OCI-LY3 (cell line): ENCODE results near the gene BMERB1.
"Not testable (repeated sequence)": the region's sequence is repeated elsewhere in the genome, so short reads cannot be mapped to it uniquely, and the experiment has no call there.

Experiments
- H2AFZ ChIP-seq: fragments of 200-600, 300-600 bp; shearing (Covaris generic); 2 replicates; pipeline ENCODE4 v1.6.0; 2014; ENCODE audit warnings: antibody characterized with exemption, low read depth, low read length
- H3K27ac ChIP-seq: fragments of 200-600, 300-600 bp; sonication (generic); 2 replicates; pipeline ENCODE4 v1.5.1; 2014; ENCODE audit warnings: mild to moderate bottlenecking, low read length, moderate library complexity, mixed read lengths
- H3K27me3 ChIP-seq: fragments of 200-600, 300-600 bp; sonication (generic); 2 replicates; pipeline ENCODE4 v1.6.1; 2014; ENCODE audit warnings: low read depth, low read length, mixed read lengths
- H3K36me3 ChIP-seq: fragments of 200-600, 300-600 bp; sonication (generic); replicated peaks from 2 replicates; pipeline ENCODE3; 2014; ENCODE audit warnings: low read depth, low read length, mixed read lengths
- H3K4me1 ChIP-seq: fragments of 300-600, 200-600 bp; sonication (generic); 2 replicates; pipeline ENCODE4 v1.6.1; 2014; ENCODE audit warnings: low read length, mixed read lengths
- H3K4me2 ChIP-seq: fragments of 200-600, 300-600 bp; sonication (generic); 2 replicates; pipeline ENCODE4 v1.6.1; 2014; ENCODE audit warnings: low read length, mixed read lengths
- H3K4me3 ChIP-seq: fragments of 300-600, 200-600 bp; sonication (generic); 2 replicates; pipeline ENCODE4 v1.5.1; 2014; ENCODE audit warnings: antibody characterized with exemption, mild to moderate bottlenecking, low read length, moderate library complexity
- H3K79me2 ChIP-seq: fragments of 300-600, 200-600 bp; shearing (Covaris generic); 2 replicates; pipeline ENCODE4 v1.6.1; 2014; ENCODE audit warnings: mild to moderate bottlenecking, low read length, mixed read lengths
- H3K9ac ChIP-seq: fragments of 300-600, 200-600 bp; shearing (Covaris generic); 2 replicates; pipeline ENCODE4 v1.6.0; 2014; ENCODE audit warnings: mild to moderate bottlenecking, low read length, moderate library complexity
- H3K9me3 ChIP-seq: fragments of 200-600, 300-600 bp; shearing (Covaris generic); 2 replicates; pipeline ENCODE4 v1.6.1; 2014; ENCODE audit warnings: low read length, mixed read lengths; ENCODE audit not compliant: insufficient read depth
- H4K20me1 ChIP-seq: fragments of 200-600, 300-600 bp; sonication (generic); 2 replicates; pipeline ENCODE4 v1.6.1; 2016; ENCODE audit warnings: low read length, mixed read lengths; ENCODE audit not compliant: insufficient read depth
- EZH2phosphoT487 ChIP-seq: fragments of 200-600 bp; shearing (Covaris generic); IDR thresholded peaks from 2 replicates; pipeline ENCODE4 v1.6.1; 2018; ENCODE audit warnings: antibody characterized with exemption, mixed run types, low read depth
- TF ChIP-seq, protein P1 (sequence below): fragments of 200-600, 300-600 bp; sonication (generic); IDR thresholded peaks from 2 replicates; pipeline ENCODE4 v1.5.1; 2014; ENCODE audit warnings: antibody characterized with exemption, low read length, low read depth

The BMERB1 gene

DNA sequence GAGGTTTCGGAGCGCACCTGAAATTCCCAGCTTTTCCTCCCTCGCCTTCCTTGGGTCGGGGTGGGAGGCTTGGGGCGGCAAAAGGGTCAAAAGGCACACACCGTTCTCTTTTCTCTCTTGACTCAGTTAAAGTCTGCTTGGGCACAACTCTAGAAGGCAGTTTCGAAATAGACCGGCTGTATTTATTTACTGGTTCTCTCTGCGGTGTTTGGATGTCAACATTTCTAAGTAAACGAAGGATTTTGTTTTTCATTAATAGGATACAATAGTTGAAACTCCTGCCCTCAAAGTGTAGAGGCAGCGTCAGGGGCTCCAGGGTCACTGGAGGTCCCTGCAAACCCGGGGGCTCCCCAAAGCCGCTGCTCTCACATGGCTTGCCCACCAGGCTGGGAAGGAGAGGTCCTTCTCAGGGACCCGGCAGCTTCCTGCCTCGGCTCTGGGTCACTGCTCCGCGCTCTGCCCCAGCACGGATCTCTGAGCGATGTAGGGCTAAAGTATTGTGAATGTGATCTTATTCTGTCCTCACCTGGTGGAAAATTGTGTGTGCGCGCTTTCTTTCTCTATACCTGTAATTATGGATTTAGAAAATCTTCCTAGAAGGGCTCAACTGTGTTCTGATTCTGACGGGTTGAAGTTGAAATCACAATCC is 952 bp downstream of the BMERB1 start:
- Histone ChIP-seq H3K4me3 (no peak overlapping the region), H3K4me2 (no peak overlapping the region), H3K9ac (no peak overlapping the region), H3K27ac (no peak overlapping the region), H3K4me1 (no peaks in the 10 kb centered on the region), H4K20me1 (no peaks in the 10 kb centered on the region), H3K9me3 (no peaks in the 10 kb centered on the region), H3K36me3 (no peaks in the 10 kb centered on the region), H3K79me2 (no peaks in the 10 kb centered on the region), H3K27me3 (no peaks in the 10 kb centered on the region), H2AFZ (no peak overlapping the region)
- TF ChIP-seq, protein P1, sequence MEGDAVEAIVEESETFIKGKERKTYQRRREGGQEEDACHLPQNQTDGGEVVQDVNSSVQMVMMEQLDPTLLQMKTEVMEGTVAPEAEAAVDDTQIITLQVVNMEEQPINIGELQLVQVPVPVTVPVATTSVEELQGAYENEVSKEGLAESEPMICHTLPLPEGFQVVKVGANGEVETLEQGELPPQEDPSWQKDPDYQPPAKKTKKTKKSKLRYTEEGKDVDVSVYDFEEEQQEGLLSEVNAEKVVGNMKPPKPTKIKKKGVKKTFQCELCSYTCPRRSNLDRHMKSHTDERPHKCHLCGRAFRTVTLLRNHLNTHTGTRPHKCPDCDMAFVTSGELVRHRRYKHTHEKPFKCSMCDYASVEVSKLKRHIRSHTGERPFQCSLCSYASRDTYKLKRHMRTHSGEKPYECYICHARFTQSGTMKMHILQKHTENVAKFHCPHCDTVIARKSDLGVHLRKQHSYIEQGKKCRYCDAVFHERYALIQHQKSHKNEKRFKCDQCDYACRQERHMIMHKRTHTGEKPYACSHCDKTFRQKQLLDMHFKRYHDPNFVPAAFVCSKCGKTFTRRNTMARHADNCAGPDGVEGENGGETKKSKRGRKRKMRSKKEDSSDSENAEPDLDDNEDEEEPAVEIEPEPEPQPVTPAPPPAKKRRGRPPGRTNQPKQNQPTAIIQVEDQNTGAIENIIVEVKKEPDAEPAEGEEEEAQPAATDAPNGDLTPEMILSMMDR = no peak
- TF ChIP-seq EZH2phosphoT487 = no peak

DNA sequence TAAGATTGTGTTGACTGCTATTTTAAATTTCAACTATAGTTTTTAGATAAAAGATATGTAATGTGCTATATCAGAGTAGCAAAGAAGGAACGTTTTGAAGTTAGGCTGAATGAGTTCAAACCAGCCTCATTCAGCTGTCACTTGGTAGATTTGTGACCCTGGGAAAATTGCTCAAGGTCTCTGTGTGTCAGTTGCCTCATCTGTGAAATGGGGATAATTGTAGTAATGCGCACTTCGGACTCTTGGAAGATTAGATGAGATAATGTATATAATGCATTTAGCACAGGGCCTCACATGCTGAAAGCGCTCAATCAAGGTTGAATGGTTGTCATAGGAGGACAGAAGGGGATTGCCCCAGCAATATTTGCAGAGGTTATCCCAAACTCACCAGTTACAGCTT is 4.7 kb downstream of the BMERB1 start:
- H3K79me2 ChIP-seq = no peaks in the 10 kb centered on the region
- no peaks in the 10 kb centered on the region for H3K9me3 ChIP-seq
- H3K36me3 ChIP-seq = no peaks in the 10 kb centered on the region

DNA sequence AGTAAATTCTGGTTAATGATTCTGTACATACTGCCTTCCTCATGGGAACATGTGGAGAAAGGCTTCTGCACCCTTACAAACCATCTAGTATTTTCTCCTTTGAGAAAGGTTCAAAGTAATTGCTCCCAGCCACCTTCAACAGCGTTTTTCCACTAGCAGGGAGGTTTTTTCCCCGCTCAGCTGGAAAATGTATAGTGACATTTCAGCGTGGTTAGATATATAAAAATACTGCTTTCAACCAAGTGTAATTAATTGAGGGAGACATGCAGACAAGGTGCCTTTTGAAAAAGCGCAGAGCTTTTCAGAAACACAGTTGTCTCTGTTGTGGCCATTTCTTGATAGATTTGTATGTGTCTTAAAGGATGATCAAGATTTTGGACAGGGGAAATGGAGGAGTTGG is 5.1 kb downstream of the BMERB1 start:
- Histone ChIP-seq H3K4me1 (no peaks in the 10 kb centered on the region), H3K36me3 (no peaks in the 10 kb centered on the region), H2AFZ (no peak overlapping the region), H3K27ac (no peak overlapping the region), H3K27me3 (no peaks in the 10 kb centered on the region), H3K9ac (no peak overlapping the region), H3K9me3 (no peaks in the 10 kb centered on the region), H3K4me3 (no peak overlapping the region), H3K79me2 (no peaks in the 10 kb centered on the region), H4K20me1 (no peaks in the 10 kb centered on the region), H3K4me2 (no peak overlapping the region)
- TF ChIP-seq, protein P1 = no peak
- TF ChIP-seq EZH2phosphoT487 = no peak

More for the DNA sequence above, 4.7 kb downstream of the BMERB1 start:
- H3K4me3 ChIP-seq = no peak overlapping the region
- no peak overlapping the region for H3K4me2 ChIP-seq
- no peaks in the 10 kb centered on the region for H4K20me1 ChIP-seq
- no peak overlapping the region for H3K9ac ChIP-seq
- no peaks in the 10 kb centered on the region for H3K27me3 ChIP-seq
- H2AFZ ChIP-seq = no peak overlapping the region
- TF ChIP-seq EZH2phosphoT487 = no peak
- TF ChIP-seq, protein P1 = no peak
- no peak overlapping the region for H3K27ac ChIP-seq
- H3K4me1 ChIP-seq = no peaks in the 10 kb centered on the region

DNA sequence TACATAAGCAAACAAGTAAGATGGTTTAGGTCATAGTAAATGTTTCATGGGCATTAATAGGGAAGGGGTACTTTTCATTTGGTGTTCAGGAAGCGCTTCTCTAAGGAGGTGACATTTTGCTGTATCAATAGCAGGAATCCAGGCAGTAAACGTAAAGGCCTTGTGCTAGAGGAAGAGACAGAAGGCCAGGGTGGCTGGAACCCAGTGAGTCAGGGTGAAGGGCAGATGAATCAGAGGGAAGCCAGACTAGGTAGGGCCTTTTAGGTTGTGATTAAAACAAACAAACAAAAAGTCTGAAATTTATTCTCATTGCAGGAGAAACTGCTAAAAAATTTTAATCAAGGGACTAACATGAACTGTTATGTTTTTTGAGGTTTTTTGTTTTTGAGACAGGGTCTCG is 6.5 kb downstream of the BMERB1 start:
- no peak overlapping the region for H3K27ac ChIP-seq
- H3K4me3 ChIP-seq = no peak overlapping the region
- no peaks in the 10 kb centered on the region for H4K20me1 ChIP-seq
- H3K79me2 ChIP-seq = no peaks in the 10 kb centered on the region
- no peaks in the 10 kb centered on the region for H3K9me3 ChIP-seq
- H3K4me1 ChIP-seq = no peaks in the 10 kb centered on the region
- H3K27me3 ChIP-seq = no peaks in the 10 kb centered on the region
- H3K4me2 ChIP-seq = no peak overlapping the region
- H3K36me3 ChIP-seq = no peaks in the 10 kb centered on the region
- H2AFZ ChIP-seq = no peak overlapping the region
- no peak overlapping the region for H3K9ac ChIP-seq
- TF ChIP-seq, protein P1 = no peak
- TF ChIP-seq EZH2phosphoT487 = no peak

DNA sequence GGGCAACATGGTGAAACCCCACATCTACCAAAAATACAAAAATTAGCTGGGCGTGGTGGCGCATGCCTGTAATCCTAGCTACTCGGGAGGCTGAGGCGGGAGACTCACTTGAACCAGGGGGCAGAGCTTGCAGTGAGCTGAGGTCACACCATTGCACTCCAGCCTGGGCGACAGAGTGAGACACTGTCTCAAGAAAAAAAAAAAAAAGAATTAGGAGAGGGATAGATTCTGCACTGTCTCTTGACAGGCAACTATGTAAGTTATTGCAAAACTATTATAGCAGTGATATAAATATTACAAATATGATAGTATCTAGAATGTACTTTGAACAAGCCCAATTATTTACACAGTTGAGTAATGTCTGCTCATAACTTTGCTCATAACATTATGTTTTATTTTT is 7.8 kb downstream of the BMERB1 start:
- not testable (repeated sequence) for H2AFZ ChIP-seq, H3K27ac ChIP-seq, H3K27me3 ChIP-seq, H3K9me3 ChIP-seq, H3K79me2 ChIP-seq, H3K9ac ChIP-seq, H3K36me3 ChIP-seq, H3K4me2 ChIP-seq, H3K4me3 ChIP-seq, H3K4me1 ChIP-seq, H4K20me1 ChIP-seq
